Type B pancreatic cell (in vitro differentiated cells): ENCODE results near the gene RAD51B. TPM values are rescaled to one million over a fixed set of nuclear protein-coding genes. Genes with fewer than 3 reads are reported as not detected.

Source experiments
- DNase-seq: peaks from one replicate; pipeline ENCODE4 v3.0.0; 2021; ENCODE audit warnings: mixed read lengths; ENCODE audit not compliant: unreplicated experiment; ENCODE audit errors: extremely low spot score
- H3K27ac Mint-ChIP-seq: 2 replicates; pipeline ENCODE4 v1.8.0; 2021; ENCODE audit warnings: mild to moderate bottlenecking, mixed read lengths
- H3K27me3 Mint-ChIP-seq: 2 replicates; pipeline ENCODE4 v1.8.0; 2021; ENCODE audit warnings: mixed read lengths
- H3K36me3 Mint-ChIP-seq: 2 replicates; pipeline ENCODE4 v1.8.0; 2021; ENCODE audit warnings: mixed read lengths
- H3K4me1 Mint-ChIP-seq: one replicate; pipeline ENCODE4 v1.8.0; 2021; ENCODE audit warnings: mixed read lengths; ENCODE audit not compliant: unreplicated experiment
- H3K4me3 Mint-ChIP-seq: 2 replicates; pipeline ENCODE4 v1.8.0; 2021; ENCODE audit warnings: mild to moderate bottlenecking, mixed read lengths
- H3K9me3 Mint-ChIP-seq: 2 replicates; pipeline ENCODE4 v1.8.0; 2021; ENCODE audit warnings: mixed read lengths
- CTCF ChIP-seq: fragments of 200-600 bp; sonication (generic); conservative IDR thresholded peaks from 2 replicates; pipeline ENCODE4 v1.5.0; 2021; ENCODE audit warnings: antibody characterized with exemption, mild to moderate bottlenecking
- total RNA-seq: library from RNA; stranded (reverse); gene quantifications from 2 replicates; pipeline ENCODE4 v1.2.1, GENCODE V29; 2021; ENCODE audit warnings: low replicate concordance

The RAD51B gene
- total RNA-seq, 1 donor from 2014 or later: 27.3 TPM

- Mint-ChIP-seq H3K4me1 (peaks cover 73% of the 10 kb centered on the region), H3K36me3 (peaks cover 9% of the 10 kb centered on the region), H3K9me3 (peaks cover 5% of the 10 kb centered on the region), H3K27me3 (no peaks in the 10 kb centered on the region), H3K27ac (no peak overlapping the region), H3K4me3 (no peak overlapping the region)
- no peak for DNase-seq
- no peak for TF ChIP-seq CTCF
Observed at GRCh38 chr14:68309616-68310015, 490.0 kb downstream of the RAD51B start.

- Mint-ChIP-seq H3K9me3 (peaks cover 5% of the 10 kb centered on the region), H3K36me3 (peaks cover 5% of the 10 kb centered on the region), H3K4me1 (peaks cover 72% of the 10 kb centered on the region), H3K27ac (no peak overlapping the region), H3K4me3 (no peak overlapping the region), H3K27me3 (no peaks in the 10 kb centered on the region)
- no peak for DNase-seq
- TF ChIP-seq CTCF: no peak
Observed at GRCh38 chr14:68312300-68312699, 492.7 kb downstream of the RAD51B start.

- Mint-ChIP-seq H3K9me3 (peaks cover 5% of the 10 kb centered on the region), H3K27ac (no peak overlapping the region), H3K4me3 (no peak overlapping the region), H3K27me3 (no peaks in the 10 kb centered on the region), H3K4me1 (peaks cover 72% of the 10 kb centered on the region), H3K36me3 (peaks cover 6% of the 10 kb centered on the region)
- TF ChIP-seq CTCF: no peak
- DNase-seq: no peak
Observed at GRCh38 chr14:68312884-68313610, 493.5 kb downstream of the RAD51B start.

- Mint-ChIP-seq H3K4me1 (peaks cover 69% of the 10 kb centered on the region), H3K27ac (no peak overlapping the region), H3K27me3 (no peaks in the 10 kb centered on the region), H3K9me3 (peaks cover 5% of the 10 kb centered on the region), H3K4me3 (no peak overlapping the region), H3K36me3 (peaks cover 10% of the 10 kb centered on the region)
- no peak for TF ChIP-seq CTCF
- no peak for DNase-seq
Observed at GRCh38 chr14:68314642-68315041, 495.1 kb downstream of the RAD51B start.

GRCh38 chr14:68315081-68315480 is 495.5 kb downstream of the RAD51B start:
- peaks cover 5% of the 10 kb centered on the region for H3K9me3 Mint-ChIP-seq
- H3K27me3 Mint-ChIP-seq: no peaks in the 10 kb centered on the region
- no peak overlapping the region for H3K27ac Mint-ChIP-seq
- DNase-seq: no peak
- peaks cover 65% of the 10 kb centered on the region for H3K4me1 Mint-ChIP-seq
- no peak for TF ChIP-seq CTCF
- H3K4me3 Mint-ChIP-seq: no peak overlapping the region
- peaks cover 10% of the 10 kb centered on the region for H3K36me3 Mint-ChIP-seq
